Measurements from ENCODE around the gene RFX2.
"Not testable (repeated sequence)": the region's sequence is repeated elsewhere in the genome, so short reads cannot be mapped to it uniquely, and the experiment has no call there.

Gene RFX2

DNA sequence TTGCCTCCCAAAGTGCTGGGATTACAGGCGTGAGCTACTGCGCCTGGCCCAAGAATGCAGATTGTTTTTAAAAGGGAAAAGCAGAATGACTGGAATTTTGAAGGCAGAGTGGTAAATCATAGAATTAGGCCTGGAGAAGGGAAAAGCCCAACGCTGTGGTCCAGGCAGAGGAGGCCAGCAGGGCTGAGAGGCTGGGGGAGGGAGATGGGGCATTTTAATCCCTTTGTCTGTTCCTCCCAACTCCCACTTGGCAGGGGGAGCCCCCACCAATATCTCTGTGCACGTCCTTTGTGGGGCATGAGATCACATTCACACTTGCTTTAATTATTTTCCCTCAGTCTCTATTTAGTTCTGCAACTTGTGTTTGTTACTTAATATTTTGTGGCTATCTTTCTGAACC lies 77.9 kb downstream of the RFX2 start:
- no peak for TF ChIP-seq ZNF274 (IDR thresholded peaks at IDR 0.05; ENCODE audit: low read depth, low read length)
- no peak for TF ChIP-seq YY1 (IDR thresholded peaks at IDR 0.05; ENCODE audit: insufficient read depth, insufficient read length)
- TF ChIP-seq SUZ12 (IDR thresholded peaks at IDR 0.05; ENCODE audit: extremely low read depth, insufficient read depth, insufficient read length) = no peak
- Histone ChIP-seq H3K27me3 (ENCODE audit: insufficient read depth, insufficient read length) (no peaks in the 10 kb centered on the region), H3K9ac (ENCODE audit: insufficient read length, low read depth) (no peak overlapping the region), H3K4me1 (ENCODE audit: insufficient read depth, insufficient read length) (no peaks in the 10 kb centered on the region), H3K36me3 (ENCODE audit: insufficient read depth, insufficient read length, low read length) (no peaks in the 10 kb centered on the region), H3K9me3 (ENCODE audit: insufficient read depth, low read length) (peaks cover 6% of the 10 kb centered on the region; the same call in 1 of the 2 replicates), H3K4me3 (ENCODE audit: insufficient read length, low read depth) (no peak overlapping the region)
- no peak for DNase-seq (ENCODE audit: low read depth, low spot score)

DNA sequence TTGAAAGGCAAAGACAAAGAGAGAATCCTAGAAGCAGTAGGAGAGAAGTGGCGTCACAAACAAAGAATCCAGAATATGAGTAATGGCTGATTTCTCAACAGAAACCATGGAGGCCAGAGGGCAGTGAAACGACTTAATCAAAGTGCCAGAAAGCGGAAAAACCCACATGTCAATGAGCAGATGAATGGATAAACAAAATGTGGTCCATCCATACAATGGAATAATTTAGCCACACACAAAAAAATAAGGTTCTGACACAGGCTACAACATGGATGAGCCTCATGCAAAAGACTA lies 80.1 kb downstream of the RFX2 start:
- H3K36me3 ChIP-seq (ENCODE audit: insufficient read depth, insufficient read length, low read length) = no peaks in the 10 kb centered on the region
- no peak overlapping the region for H3K4me3 ChIP-seq (ENCODE audit: insufficient read length, low read depth)
- H3K9ac ChIP-seq (ENCODE audit: insufficient read length, low read depth) = no peak overlapping the region
- no peak for DNase-seq (ENCODE audit: low read depth, low spot score)
- peaks cover 2% of the 10 kb centered on the region for H3K27me3 ChIP-seq (ENCODE audit: insufficient read depth, insufficient read length)
- H3K9me3 ChIP-seq (ENCODE audit: insufficient read depth, low read length) = peaks cover 6% of the 10 kb centered on the region; the same call in 1 of the 2 replicates
- TF ChIP-seq SUZ12 (IDR thresholded peaks at IDR 0.05; ENCODE audit: extremely low read depth, insufficient read depth, insufficient read length) (no peak), YY1 (IDR thresholded peaks at IDR 0.05; ENCODE audit: insufficient read depth, insufficient read length) (no peak), ZNF274 (IDR thresholded peaks at IDR 0.05; ENCODE audit: low read depth, low read length) (no peak)
- no peaks in the 10 kb centered on the region for H3K4me1 ChIP-seq (ENCODE audit: insufficient read depth, insufficient read length)

DNA sequence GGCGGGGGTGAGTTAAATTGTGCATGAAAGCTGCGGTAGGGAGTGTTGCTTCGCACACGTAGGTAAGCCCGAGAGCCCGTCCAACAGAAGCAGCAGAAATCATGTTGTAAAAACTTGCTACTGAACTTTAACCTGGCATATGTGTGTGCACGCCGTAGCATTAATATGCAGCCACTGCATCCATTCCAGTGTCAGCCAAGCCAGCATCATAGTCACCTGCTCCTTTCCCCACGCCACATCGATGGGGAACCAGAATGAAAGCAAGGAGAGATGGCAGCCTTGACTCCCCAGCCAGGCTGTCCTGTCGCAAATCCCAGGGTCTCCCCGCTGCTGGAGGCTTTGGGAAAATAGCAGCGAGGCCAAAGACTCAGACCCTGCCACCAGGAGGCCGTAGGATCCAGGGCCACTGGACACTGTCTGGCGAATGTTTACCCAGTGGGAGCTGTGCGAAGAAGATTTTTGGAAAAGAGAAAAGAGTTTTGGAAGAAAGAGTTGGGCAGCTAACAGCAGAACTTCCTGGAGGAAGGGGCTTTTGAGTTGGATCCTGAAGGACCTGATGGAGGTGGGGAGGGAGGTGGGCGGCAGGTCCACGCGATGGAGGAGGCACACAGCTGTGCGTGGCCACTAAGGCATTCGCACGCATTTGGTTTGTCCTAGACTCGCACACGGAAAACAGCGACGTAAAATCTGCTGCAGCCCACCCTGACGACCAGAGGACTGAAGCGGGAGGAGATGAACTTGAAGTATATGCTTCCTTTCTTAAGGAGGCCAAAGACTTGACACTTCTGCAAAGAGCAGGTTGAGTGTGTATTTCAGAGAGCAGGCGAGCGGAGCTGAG lies 83.7 kb downstream of the RFX2 start:
- Histone ChIP-seq H3K4me3 (ENCODE audit: insufficient read length, low read depth) (no peak overlapping the region), H3K36me3 (ENCODE audit: insufficient read depth, insufficient read length, low read length) (no peaks in the 10 kb centered on the region), H3K4me1 (ENCODE audit: insufficient read depth, insufficient read length) (peaks cover 11% of the 10 kb centered on the region), H3K9me3 (ENCODE audit: insufficient read depth, low read length) (peaks cover 6% of the 10 kb centered on the region; the same call in 1 of the 2 replicates), H3K9ac (ENCODE audit: insufficient read length, low read depth) (no peak overlapping the region), H3K27me3 (ENCODE audit: insufficient read depth, insufficient read length) (peaks cover 20% of the 10 kb centered on the region)
- DNase-seq (ENCODE audit: low read depth, low spot score) = no peak
- TF ChIP-seq SUZ12 (IDR thresholded peaks at IDR 0.05; ENCODE audit: extremely low read depth, insufficient read depth, insufficient read length) (no peak), YY1 (IDR thresholded peaks at IDR 0.05; ENCODE audit: insufficient read depth, insufficient read length) (no peak), ZNF274 (IDR thresholded peaks at IDR 0.05; ENCODE audit: low read depth, low read length) (no peak)

DNA sequence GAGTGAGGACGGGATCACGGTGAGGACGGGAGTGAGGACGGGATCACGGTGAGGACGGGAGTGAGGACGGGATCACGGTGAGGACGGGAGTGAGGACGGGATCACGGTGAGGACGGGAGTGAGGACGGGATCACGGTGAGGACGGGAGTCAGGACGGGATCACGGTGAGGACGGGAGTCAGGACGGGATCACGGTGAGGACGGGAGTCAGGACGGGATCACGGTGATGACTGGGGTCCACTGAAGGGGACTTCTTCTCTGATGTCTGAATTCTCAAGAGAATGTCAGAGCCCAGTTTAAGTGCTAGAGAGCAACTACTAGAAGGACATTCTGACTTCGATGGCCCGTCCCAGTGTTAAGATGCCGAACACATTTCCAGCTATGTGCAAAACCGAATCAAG lies 85.5 kb downstream of the RFX2 start:
- Histone ChIP-seq H3K4me1 (ENCODE audit: insufficient read depth, insufficient read length) (peaks cover 20% of the 10 kb centered on the region), H3K27me3 (ENCODE audit: insufficient read depth, insufficient read length) (peaks cover 21% of the 10 kb centered on the region)
- not testable (repeated sequence) for H3K9ac ChIP-seq (ENCODE audit: insufficient read length, low read depth); H3K4me3 ChIP-seq (ENCODE audit: insufficient read length, low read depth); DNase-seq (ENCODE audit: low read depth, low spot score); H3K36me3 ChIP-seq (ENCODE audit: insufficient read depth, insufficient read length, low read length); H3K9me3 ChIP-seq (ENCODE audit: insufficient read depth, low read length)

DNA sequence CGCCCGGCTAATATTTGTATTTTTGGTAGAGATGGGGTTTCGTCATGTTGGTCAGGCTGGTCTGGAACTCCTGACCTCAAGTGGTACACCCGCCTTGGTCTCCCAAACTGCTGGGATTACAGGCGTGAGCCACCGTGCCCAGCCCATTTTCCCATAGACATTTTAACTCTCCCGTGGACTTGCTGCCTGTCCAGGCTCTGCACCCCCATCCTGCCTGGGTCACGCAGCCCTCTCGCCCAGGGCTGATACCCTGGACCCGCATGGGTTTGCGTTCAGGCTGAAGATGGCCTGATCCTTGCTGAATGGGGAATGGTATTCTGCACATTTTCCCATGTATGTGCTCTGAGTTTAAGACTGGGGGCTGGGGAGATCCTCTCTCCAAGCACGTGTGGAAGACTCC lies 86.4 kb downstream of the RFX2 start:
- no peak for DNase-seq (ENCODE audit: low read depth, low spot score)
- Histone ChIP-seq H3K27me3 (ENCODE audit: insufficient read depth, insufficient read length) (peaks cover 21% of the 10 kb centered on the region), H3K36me3 (ENCODE audit: insufficient read depth, insufficient read length, low read length) (no peaks in the 10 kb centered on the region), H3K4me1 (ENCODE audit: insufficient read depth, insufficient read length) (peaks cover 20% of the 10 kb centered on the region), H3K9ac (ENCODE audit: insufficient read length, low read depth) (no peak overlapping the region), H3K9me3 (ENCODE audit: insufficient read depth, low read length) (no peaks in the 10 kb centered on the region), H3K4me3 (ENCODE audit: insufficient read length, low read depth) (no peak overlapping the region)
- TF ChIP-seq ZNF274 (IDR thresholded peaks at IDR 0.05; ENCODE audit: low read depth, low read length) = no peak
- no peak for TF ChIP-seq YY1 (IDR thresholded peaks at IDR 0.05; ENCODE audit: insufficient read depth, insufficient read length)
- no peak for TF ChIP-seq SUZ12 (IDR thresholded peaks at IDR 0.05; ENCODE audit: extremely low read depth, insufficient read depth, insufficient read length)

DNA sequence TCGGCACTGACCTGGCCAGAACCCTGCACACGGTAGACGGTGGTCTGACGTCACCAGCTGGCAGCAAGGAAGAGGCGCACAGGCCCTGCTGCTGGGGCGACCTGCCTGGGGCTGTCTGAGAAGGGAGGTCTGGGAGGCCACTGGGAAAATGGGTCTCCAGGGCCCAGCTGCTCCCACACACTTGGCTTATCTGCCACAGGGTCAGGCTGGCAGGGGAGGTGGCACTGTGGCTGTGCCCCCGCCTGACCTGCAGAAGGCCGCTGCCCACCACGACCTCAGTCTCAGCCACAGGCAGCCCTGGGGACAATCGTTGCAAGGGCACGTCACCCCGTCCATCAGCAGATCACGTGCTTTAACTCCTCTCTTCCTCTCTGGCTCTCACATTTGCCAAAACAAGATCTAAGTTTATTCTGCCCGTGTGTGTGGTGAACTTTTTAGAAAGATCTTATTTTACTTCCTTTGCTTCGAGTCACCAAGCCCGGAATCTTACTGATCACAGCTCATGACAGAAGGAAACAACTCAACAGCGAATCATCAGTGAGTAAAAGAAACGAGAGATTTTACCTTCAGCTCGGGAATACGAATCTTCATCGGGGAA lies 87.1 kb downstream of the RFX2 start:
- H3K27me3 ChIP-seq (ENCODE audit: insufficient read depth, insufficient read length) = peaks cover 21% of the 10 kb centered on the region
- H3K4me3 ChIP-seq (ENCODE audit: insufficient read length, low read depth) = no peak overlapping the region

DNA sequence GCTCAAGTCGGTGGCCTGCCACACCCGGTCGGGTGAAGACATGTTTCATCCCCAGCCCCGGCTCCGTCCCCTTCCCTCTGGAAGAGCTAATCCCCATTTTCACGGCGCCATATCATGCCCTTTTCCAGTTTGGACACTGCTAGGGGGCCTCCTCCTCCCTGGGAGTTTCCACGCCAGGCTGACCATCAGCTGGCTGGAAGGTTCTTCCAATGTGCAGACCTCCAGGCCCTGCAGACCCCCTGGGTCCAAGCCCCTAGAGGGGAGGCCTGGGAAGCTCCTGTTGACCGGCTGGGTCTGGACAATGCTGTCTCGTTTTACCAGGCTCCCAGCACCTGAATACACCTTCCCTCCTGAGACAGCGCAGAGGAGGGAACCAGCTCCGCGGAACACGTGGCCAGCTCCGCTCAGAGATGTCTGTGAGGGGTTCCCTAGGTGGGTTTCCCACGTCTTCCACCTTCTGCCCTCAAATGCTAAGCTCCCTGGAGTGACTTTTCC lies 87.7 kb downstream of the RFX2 start:
- Histone ChIP-seq H3K4me1 (ENCODE audit: insufficient read depth, insufficient read length) (peaks cover 20% of the 10 kb centered on the region), H3K9me3 (ENCODE audit: insufficient read depth, low read length) (no peaks in the 10 kb centered on the region), H3K27me3 (ENCODE audit: insufficient read depth, insufficient read length) (peaks cover 21% of the 10 kb centered on the region), H3K36me3 (ENCODE audit: insufficient read depth, insufficient read length, low read length) (no peaks in the 10 kb centered on the region), H3K4me3 (ENCODE audit: insufficient read length, low read depth) (no peak overlapping the region), H3K9ac (ENCODE audit: insufficient read length, low read depth) (peak overlapping the region; percentile 43)
- DNase-seq (ENCODE audit: low read depth, low spot score) = no peak
- TF ChIP-seq SUZ12 (IDR thresholded peaks at IDR 0.05; ENCODE audit: extremely low read depth, insufficient read depth, insufficient read length) (no peak), ZNF274 (IDR thresholded peaks at IDR 0.05; ENCODE audit: low read depth, low read length) (no peak), YY1 (IDR thresholded peaks at IDR 0.05; ENCODE audit: insufficient read depth, insufficient read length) (no peak)

More for the DNA sequence above, 87.1 kb downstream of the RFX2 start:
- Histone ChIP-seq H3K4me1 (ENCODE audit: insufficient read depth, insufficient read length) (peaks cover 20% of the 10 kb centered on the region), H3K9me3 (ENCODE audit: insufficient read depth, low read length) (no peaks in the 10 kb centered on the region), H3K36me3 (ENCODE audit: insufficient read depth, insufficient read length, low read length) (no peaks in the 10 kb centered on the region), H3K9ac (ENCODE audit: insufficient read length, low read depth) (no peak overlapping the region)
- no peak for TF ChIP-seq SUZ12 (IDR thresholded peaks at IDR 0.05; ENCODE audit: extremely low read depth, insufficient read depth, insufficient read length)
- no peak for TF ChIP-seq YY1 (IDR thresholded peaks at IDR 0.05; ENCODE audit: insufficient read depth, insufficient read length)
- TF ChIP-seq ZNF274 (IDR thresholded peaks at IDR 0.05; ENCODE audit: low read depth, low read length) = no peak
- no peak for DNase-seq (ENCODE audit: low read depth, low spot score)

Data from NT2/D1 (cell line).